ENCODE results near the gene ZDHHC19.
"Not testable (repeated sequence)": the region's sequence is repeated elsewhere in the genome, so short reads cannot be mapped to it uniquely, and the experiment has no call there.

ZDHHC19 gene

DNA sequence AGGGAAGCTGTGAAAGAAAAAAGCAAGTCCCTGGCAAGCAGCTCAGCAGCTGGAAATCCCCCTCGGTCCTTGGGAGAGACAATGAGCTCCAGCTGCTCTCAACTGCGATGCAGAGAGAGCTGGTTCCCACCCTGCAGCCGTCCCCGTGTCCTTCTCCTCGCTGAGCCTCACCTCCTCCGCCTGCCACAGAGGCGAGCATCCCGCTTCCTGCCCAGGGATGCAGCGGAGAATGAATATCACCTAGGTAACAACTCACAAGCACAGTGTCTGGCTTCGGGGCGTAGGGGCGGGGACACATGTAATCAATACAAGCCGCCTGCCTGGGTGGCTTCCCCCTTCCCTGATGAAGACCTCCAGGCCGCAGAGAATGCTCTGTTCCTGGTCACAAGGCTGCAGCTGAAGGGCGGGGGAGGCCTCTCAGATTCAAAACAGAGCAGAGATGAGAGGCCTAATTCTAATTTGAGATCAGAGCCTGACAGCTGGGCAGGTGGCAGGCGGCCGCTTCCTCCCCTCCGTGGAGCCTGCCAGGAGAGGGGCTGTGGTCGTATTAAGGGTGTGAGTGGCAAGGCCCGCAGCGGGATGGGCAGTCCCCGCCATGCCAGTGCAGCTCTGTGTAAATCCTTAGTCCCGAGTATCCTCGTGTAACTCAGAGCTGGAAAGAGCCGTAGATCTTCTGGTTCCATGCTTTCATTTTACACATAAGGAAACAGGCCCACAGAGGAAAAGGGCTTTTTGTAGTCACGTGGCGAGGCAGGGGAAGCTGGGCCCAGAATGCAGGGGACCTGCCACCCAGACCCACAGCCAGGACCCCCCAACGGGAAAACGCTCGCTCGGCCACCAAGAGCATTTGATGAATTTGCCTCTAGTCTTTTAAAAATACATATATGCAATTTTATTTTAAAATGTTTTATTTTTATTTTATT, 24.3 kb downstream of the ZDHHC19 start:
- TF ChIP-seq, protein P1, sequence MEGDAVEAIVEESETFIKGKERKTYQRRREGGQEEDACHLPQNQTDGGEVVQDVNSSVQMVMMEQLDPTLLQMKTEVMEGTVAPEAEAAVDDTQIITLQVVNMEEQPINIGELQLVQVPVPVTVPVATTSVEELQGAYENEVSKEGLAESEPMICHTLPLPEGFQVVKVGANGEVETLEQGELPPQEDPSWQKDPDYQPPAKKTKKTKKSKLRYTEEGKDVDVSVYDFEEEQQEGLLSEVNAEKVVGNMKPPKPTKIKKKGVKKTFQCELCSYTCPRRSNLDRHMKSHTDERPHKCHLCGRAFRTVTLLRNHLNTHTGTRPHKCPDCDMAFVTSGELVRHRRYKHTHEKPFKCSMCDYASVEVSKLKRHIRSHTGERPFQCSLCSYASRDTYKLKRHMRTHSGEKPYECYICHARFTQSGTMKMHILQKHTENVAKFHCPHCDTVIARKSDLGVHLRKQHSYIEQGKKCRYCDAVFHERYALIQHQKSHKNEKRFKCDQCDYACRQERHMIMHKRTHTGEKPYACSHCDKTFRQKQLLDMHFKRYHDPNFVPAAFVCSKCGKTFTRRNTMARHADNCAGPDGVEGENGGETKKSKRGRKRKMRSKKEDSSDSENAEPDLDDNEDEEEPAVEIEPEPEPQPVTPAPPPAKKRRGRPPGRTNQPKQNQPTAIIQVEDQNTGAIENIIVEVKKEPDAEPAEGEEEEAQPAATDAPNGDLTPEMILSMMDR (IDR thresholded peaks at IDR 0.05; ENCODE audit: low read depth, low read length), result no peak
- no peak for DNase-seq (ENCODE audit: low read depth, low spot score)

DNA sequence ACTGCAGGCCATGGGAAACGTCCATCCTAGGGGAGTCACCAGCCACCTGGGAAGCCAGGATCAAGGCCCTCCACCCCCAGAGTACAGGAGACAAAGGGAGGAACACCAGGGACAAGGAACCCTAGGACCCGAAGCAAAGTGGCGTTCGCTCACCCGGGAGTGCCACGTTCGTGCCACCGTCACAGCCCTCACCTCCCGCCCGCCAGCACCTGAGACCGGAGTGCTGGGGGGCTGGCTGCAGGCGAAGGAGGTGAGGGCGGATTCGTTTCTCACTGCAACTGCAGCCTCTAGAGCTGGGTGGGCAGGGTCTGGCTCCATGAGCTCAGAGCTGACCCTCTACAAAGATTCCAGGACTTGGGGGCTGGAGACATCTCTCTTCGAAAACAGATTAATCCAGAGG, 26.3 kb downstream of the ZDHHC19 start:
- no peak overlapping the region for H3K4me3 ChIP-seq (ENCODE audit: low read depth, low read length)
- in situ Hi-C loops (cut with HindIII; ENCODE audit: low sequenced_read_pairs), result no loop called here
- no peak for DNase-seq (ENCODE audit: low read depth, low spot score)
- TF ChIP-seq, protein P1 (IDR thresholded peaks at IDR 0.05; ENCODE audit: low read depth, low read length), result no peak

More for the DNA sequence above, 24.3 kb downstream of the ZDHHC19 start:
- H3K4me3 ChIP-seq (ENCODE audit: low read depth, low read length), result no peak overlapping the region
- in situ Hi-C loops (cut with HindIII; ENCODE audit: low sequenced_read_pairs), result no loop called here

DNA sequence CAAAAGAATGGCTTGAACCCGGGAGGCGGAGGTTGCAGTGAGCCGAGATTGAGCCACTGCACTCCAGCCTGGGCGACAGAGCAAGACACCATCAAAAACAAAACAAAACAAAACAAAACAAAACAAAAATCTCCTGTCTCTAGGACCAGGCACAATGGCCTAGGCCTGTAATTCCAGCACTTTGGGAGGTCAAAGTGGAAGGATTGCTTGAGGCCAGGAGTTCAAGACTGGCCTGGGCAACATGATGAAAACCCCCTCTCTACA, 27.1 kb downstream of the ZDHHC19 start:
- in situ Hi-C loops (cut with HindIII; ENCODE audit: low sequenced_read_pairs); DNase-seq (ENCODE audit: low read depth, low spot score); H3K4me3 ChIP-seq (ENCODE audit: low read depth, low read length): not testable (repeated sequence)

DNA sequence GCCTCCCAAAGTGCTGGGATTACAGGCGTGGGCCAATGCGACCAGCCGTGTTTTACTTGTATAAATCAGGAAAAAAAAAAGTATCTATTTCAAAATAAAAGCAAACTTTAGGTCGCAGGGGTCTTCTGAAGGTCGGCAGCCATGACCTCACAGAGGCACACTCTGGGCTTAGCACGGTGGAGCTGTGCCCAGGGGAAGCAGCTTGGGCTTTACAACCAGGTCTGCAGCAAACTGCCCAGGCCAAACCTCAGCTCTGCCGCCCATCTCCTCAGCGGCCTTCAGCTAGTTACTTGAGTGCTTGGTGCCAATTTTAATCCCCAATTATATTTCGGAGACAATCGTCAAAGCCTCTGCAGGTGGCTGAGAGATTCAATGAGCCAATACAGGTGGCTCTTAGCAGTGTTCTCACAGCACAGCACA, 30.1 kb downstream of the ZDHHC19 start:
- H3K4me3 ChIP-seq (ENCODE audit: low read depth, low read length), result no peak overlapping the region
- TF ChIP-seq, protein P1 (IDR thresholded peaks at IDR 0.05; ENCODE audit: low read depth, low read length), result no peak
- in situ Hi-C loops (cut with HindIII; ENCODE audit: low sequenced_read_pairs), result no loop called here
- DNase-seq (ENCODE audit: low read depth, low spot score), result no peak

DNA sequence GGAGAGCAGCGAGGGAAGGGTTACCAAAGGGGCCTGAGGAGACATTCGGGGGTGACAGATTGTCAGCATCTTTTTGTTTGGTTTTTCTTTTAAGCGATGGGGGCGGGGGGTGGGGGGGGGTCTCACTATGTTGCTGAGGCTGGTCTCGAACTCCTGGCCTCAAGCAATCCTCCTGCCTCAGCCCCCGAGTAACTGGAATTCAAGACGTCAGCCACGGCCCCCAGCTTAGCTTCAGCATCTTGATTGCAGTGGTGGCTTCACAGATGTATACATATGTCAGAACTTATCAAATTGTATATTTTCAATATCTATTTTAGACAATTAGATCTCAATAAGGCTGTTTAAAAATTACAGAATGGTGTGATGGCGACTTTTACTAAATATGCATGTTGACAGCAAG, 30.9 kb downstream of the ZDHHC19 start:
- in situ Hi-C loops (cut with HindIII; ENCODE audit: low sequenced_read_pairs), result no loop called here
- TF ChIP-seq, protein P1 (IDR thresholded peaks at IDR 0.05; ENCODE audit: low read depth, low read length), result no peak
- no peak overlapping the region for H3K4me3 ChIP-seq (ENCODE audit: low read depth, low read length)

DNA sequence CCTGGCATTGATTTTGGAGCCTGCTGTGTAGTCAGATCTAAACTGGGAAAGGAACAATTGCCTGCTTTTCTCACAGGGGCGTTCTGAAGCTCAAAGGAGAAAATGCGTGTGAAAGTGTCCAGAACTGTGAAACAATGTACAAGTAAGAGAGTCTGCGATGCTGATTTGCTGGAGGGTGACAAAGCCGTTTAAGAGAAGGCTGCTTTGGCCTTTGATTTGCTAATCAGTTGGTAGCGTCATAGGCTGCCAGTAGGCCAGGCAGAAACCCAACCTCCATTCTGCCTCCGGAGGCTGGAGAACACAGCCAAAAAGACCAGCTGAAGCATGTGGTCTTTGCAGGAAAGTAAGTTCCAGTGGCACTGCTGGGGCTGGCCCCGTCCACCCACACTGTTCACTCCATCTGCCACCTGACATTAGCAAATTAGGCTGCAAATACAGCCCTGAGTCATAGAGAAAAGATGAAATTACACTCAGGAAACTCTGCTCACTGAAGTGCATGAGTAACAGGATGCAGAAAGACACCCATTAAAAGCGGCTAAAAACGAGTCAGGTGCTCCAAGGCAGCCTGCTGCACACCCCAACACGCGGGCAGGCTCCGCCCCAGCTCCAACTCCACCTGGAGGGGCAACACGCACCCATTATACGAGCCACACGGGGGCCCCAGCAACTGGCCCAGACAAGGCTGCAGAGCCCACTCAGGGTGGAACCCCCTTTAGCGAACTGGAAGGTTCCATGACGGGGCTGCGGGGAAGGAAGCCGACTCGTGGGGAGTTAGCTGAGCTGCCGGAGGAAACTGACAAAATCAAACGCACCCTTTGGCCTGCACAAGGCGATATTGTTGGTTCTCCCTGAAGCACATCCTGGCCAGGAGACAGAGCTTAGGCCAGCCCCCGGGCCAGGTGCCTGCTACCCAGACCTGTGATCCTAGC, 31.6 kb downstream of the ZDHHC19 start:
- DNase-seq (ENCODE audit: low read depth, low spot score), result peak; percentile 61
- TF ChIP-seq, protein P1 (IDR thresholded peaks at IDR 0.05; ENCODE audit: low read depth, low read length), result no peak
- H3K4me3 ChIP-seq (ENCODE audit: low read depth, low read length), result no peak overlapping the region
- in situ Hi-C loops (cut with HindIII; ENCODE audit: low sequenced_read_pairs), result no loop called here

More for the DNA sequence above, 30.9 kb downstream of the ZDHHC19 start:
- DNase-seq (ENCODE audit: low read depth, low spot score), result no peak

DNA sequence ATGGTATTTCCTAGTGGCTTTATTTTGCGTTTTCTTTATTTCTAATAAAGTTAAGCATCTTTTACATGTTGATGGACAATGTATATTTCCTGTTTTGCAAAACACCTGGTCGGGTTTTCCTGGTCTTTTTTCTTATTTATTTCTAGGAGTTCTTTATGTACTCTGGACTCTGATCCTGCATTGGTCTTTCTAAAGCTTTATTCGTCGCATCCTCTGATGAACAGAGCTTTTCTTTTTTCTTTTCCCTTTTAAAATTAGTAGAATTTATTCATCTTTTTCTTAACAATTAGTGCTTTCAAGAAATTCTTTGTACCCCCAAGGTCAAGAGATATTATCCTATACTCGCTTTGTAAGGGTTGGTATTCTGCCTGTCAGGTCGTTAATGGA, 32.2 kb downstream of the ZDHHC19 start:
- in situ Hi-C loops (cut with HindIII; ENCODE audit: low sequenced_read_pairs), result no loop called here
- TF ChIP-seq, protein P1 (IDR thresholded peaks at IDR 0.05; ENCODE audit: low read depth, low read length), result no peak
- H3K4me3 ChIP-seq (ENCODE audit: low read depth, low read length), result no peak overlapping the region
- DNase-seq (ENCODE audit: low read depth, low spot score), result no peak

Measured in astrocyte of the spinal cord (primary cell).